ENCODE results near the gene EGR4.

EGR4 gene

GRCh38 chr2:73244580-73244979, 48.8 kb downstream of the EGR4 start:
- no peak for DNase-seq

GRCh38 chr2:73243884-73244570, 49.3 kb downstream of the EGR4 start:
- no peak for DNase-seq
